OCI-LY7 (cell line): ENCODE measurements around the gene CNTNAP5.

Experiments used
- CTCF ChIP-seq: fragments of 200-600 bp; sonication (generic); conservative IDR thresholded peaks from 2 replicates; pipeline ENCODE4 v1.5.1; 2014; ENCODE audit warnings: mild to moderate bottlenecking, antibody characterized with exemption, low read length, moderate library complexity, mixed read lengths
- EZH2phosphoT487 ChIP-seq: fragments of 200-600 bp; sonication (generic); IDR thresholded peaks from 2 replicates; pipeline ENCODE4 v1.6.1; 2018; ENCODE audit warnings: low read depth, borderline replicate concordance, mild to moderate bottlenecking, mixed run types, antibody characterized with exemption, low read length, moderate library complexity, mixed read lengths

- TF ChIP-seq CTCF (no peak), EZH2phosphoT487 (no peak)
Observed at GRCh38 chr2:124257120-124257519, 232.0 kb downstream of the CNTNAP5 start.
